ENCODE results near the gene HNRNPLL.

DNA sequence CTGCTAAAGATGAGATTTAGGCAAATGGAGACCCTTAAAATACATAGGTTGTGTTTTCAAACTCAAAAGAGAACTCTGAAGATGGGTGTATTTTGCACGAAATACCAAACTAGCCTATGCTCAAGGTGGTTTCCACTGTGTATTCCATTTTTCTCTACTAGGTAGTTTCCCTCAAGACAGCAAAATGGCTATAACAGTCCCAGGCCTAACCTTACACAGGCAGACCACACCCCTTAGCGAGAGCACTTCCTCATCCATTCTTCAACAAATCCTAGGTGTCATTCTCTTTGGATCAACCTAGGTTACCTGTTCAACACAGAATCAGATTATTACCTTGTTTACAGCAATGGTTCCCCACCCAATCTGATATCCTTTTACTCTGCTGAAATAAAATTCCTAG lies 42.6 kb downstream of the HNRNPLL start:
- TF ChIP-seq, protein P1, sequence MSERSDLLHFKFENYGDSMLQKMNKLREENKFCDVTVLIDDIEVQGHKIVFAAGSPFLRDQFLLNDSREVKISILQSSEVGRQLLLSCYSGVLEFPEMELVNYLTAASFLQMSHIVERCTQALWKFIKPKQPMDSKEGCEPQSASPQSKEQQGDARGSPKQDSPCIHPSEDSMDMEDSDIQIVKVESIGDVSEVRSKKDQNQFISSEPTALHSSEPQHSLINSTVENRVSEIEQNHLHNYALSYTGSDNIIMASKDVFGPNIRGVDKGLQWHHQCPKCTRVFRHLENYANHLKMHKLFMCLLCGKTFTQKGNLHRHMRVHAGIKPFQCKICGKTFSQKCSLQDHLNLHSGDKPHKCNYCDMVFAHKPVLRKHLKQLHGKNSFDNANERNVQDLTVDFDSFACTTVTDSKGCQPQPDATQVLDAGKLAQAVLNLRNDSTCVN (tag by site-specific recombination; optimal IDR thresholded peaks at IDR 0.05) = no peak
- TF ChIP-seq CTCF (tag by site-specific recombination; IDR thresholded peaks at IDR 0.05) = no peak
- no peak for TF ChIP-seq ZNF791 (tag by site-specific recombination; IDR thresholded peaks at IDR 0.05)
- TF ChIP-seq, protein P2, sequence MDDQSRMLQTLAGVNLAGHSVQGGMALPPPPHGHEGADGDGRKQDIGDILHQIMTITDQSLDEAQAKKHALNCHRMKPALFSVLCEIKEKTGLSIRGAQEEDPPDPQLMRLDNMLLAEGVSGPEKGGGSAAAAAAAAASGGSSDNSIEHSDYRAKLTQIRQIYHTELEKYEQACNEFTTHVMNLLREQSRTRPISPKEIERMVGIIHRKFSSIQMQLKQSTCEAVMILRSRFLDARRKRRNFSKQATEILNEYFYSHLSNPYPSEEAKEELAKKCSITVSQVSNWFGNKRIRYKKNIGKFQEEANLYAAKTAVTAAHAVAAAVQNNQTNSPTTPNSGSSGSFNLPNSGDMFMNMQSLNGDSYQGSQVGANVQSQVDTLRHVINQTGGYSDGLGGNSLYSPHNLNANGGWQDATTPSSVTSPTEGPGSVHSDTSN (CRISPR knock-in tag; IDR thresholded peaks at IDR 0.05) = no peak
- TF ChIP-seq, protein P3, sequence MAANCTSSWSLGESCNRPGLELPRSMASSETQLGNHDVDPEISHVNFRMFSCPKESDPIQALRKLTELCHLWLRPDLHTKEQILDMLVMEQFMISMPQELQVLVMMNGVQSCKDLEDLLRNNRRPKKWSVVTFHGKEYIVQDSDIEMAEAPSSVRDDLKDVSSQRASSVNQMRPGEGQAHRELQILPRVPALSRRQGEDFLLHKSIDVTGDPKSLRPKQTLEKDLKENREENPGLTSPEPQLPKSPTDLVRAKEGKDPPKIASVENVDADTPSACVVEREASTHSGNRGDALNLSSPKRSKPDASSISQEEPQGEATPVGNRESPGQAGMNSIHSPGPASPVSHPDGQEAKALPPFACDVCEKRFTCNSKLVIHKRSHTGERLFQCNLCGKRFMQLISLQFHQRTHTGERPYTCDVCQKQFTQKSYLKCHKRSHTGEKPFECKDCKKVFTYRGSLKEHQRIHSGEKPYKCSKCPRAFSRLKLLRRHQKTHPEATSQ (tag by site-specific recombination; IDR thresholded peaks at IDR 0.05) = no peak
- TF ChIP-seq SP3 (tag by site-specific recombination; IDR thresholded peaks at IDR 0.05) = no peak
- no peak for TF ChIP-seq HOXC10 (CRISPR knock-in tag; IDR thresholded peaks at IDR 0.05)
- no peak for TF ChIP-seq KLF10 (tag by site-specific recombination; IDR thresholded peaks at IDR 0.05)
- no peak for TF ChIP-seq ZNF335 (tag by site-specific recombination; conservative IDR thresholded peaks at IDR 0.05)
- no peak for TF ChIP-seq ZNF792 (tag by site-specific recombination; IDR thresholded peaks at IDR 0.05)

All from HEK293 (cell line).